Keratinocyte (primary cell): ENCODE measurements around the gene NHSL1. TPM values are rescaled to one million over a fixed set of nuclear protein-coding genes. Genes with fewer than 3 reads are reported as not detected.
A peak's percentile ranks its signal among the peaks of the same experiment; 100 is the strongest.

Experiments
- DNase-seq: peaks from one replicate; pipeline ENCODE4 v3.0.0-alpha.2; 2011; ENCODE audit warnings: low read depth, missing footprints, low spot score
- FAIRE-seq: peaks from 2 replicates; lab custom pipeline; 2011; peaks lifted over from hg19 to GRCh38; lab: Jason Lieb, UNC
- H2AFZ ChIP-seq: 2 replicates; pipeline ENCODE4 v1.6.0; 2012; ENCODE audit warnings: low read length, control low read depth, inconsistent platforms; ENCODE audit not compliant: control insufficient read depth
- H3K27ac ChIP-seq: 2 replicates; pipeline ENCODE4 v1.5.1; 2011; ENCODE audit warnings: low read length; ENCODE audit not compliant: control insufficient read depth, insufficient read depth
- H3K27me3 ChIP-seq: 3 replicates; pipeline ENCODE4 v1.6.0; 2011; ENCODE audit warnings: low read length; ENCODE audit not compliant: control insufficient read depth, insufficient read depth; ENCODE audit errors: extremely low read depth
- H3K36me3 ChIP-seq, 2 experiments: 2 replicates in 1 of 2; 3 replicates in 1 of 2; pipeline ENCODE4 v1.5.1; 2011; ENCODE audit warnings: low read length in 2 of 2, mild to moderate bottlenecking in 1 of 2; ENCODE audit not compliant: control insufficient read depth in 2 of 2, insufficient read depth in 2 of 2; ENCODE audit errors: extremely low read depth in 1 of 2
- H3K4me1 ChIP-seq: 3 replicates; pipeline ENCODE4 v1.5.1; 2011; ENCODE audit warnings: low read length; ENCODE audit not compliant: control insufficient read depth, insufficient read depth; ENCODE audit errors: extremely low read depth
- H3K4me2 ChIP-seq: 3 replicates; pipeline ENCODE4 v1.6.0; 2011; ENCODE audit warnings: low read depth, low read length; ENCODE audit not compliant: control insufficient read depth, insufficient read depth; ENCODE audit errors: extremely low read depth
- H3K4me3 ChIP-seq, 3 experiments: fragments of 200-600 bp in 1 of 3; sonication (generic) in 1 of 3; 2 replicates in 2 of 3; 3 replicates in 1 of 3; pipeline ENCODE4 v1.5.1; 2011 to 2016; ENCODE audit warnings: low read length in 3 of 3, mild to moderate bottlenecking in 3 of 3, control low read depth in 2 of 3, inconsistent platforms in 1 of 3, low read depth in 1 of 3, mixed read lengths in 1 of 3, mixed run types in 1 of 3, moderate library complexity in 1 of 3; ENCODE audit not compliant: control insufficient read depth in 2 of 3, insufficient read depth in 2 of 3; ENCODE audit errors: extremely low read depth in 1 of 3
- H3K79me2 ChIP-seq: 2 replicates; pipeline ENCODE4 v1.6.0; 2012; ENCODE audit warnings: low read length; ENCODE audit not compliant: control insufficient read depth, insufficient read depth
- H3K9ac ChIP-seq: 3 replicates; pipeline ENCODE4 v1.6.0; 2011; ENCODE audit warnings: low read length; ENCODE audit not compliant: control insufficient read depth, insufficient read depth; ENCODE audit errors: extremely low read depth
- H3K9me1 ChIP-seq: 3 replicates; pipeline ENCODE4 v1.6.0; 2011; ENCODE audit warnings: low read length; ENCODE audit not compliant: control insufficient read depth, insufficient read depth; ENCODE audit errors: extremely low read depth
- H3K9me3 ChIP-seq: 2 replicates; pipeline ENCODE4 v1.5.1; 2012; ENCODE audit warnings: low read depth, low read length; ENCODE audit not compliant: control insufficient read depth
- H4K20me1 ChIP-seq: 3 replicates; pipeline ENCODE4 v1.6.0; 2011; ENCODE audit warnings: low read length; ENCODE audit not compliant: control insufficient read depth, insufficient read depth; ENCODE audit errors: extremely low read depth
- CTCF ChIP-seq, 3 experiments: IDR thresholded peaks in 1 of 3; conservative IDR thresholded peaks in 1 of 3; optimal IDR thresholded peaks in 1 of 3; 2 replicates in 2 of 3; 3 replicates in 1 of 3; pipeline versions ENCODE3 to v1.5.1; 2011; ENCODE audit warnings: low read length in 3 of 3, mild to moderate bottlenecking in 3 of 3, moderate library complexity in 2 of 3, control low read depth in 1 of 3, inconsistent platforms in 1 of 3; ENCODE audit not compliant: insufficient read depth in 2 of 3; ENCODE audit errors: extremely low read depth in 1 of 3
- EZH2 ChIP-seq: IDR thresholded peaks from one replicate; pipeline ENCODE4 v1.6.1; 2012; ENCODE audit warnings: inconsistent platforms, mild to moderate bottlenecking, low read length, moderate library complexity
- dilution Hi-C: fragments of 300-500 bp; cut with MboI; formaldehyde crosslinking; loops from one replicate; pipeline ENCODE4 v1.7.0; 2020; ENCODE audit warnings: low sequenced_read_pairs; ENCODE audit not compliant: extremely low pct_ligation_motif_present
- polyA plus RNA-seq, 5 experiments: library from polyadenylated mRNA; depleted of rRNA in 3 of 5; stranded (reverse) in 3 of 5; stranded (forward) in 1 of 5; unstranded in 1 of 5; fragments of >200 nt; gene quantifications; 1 replicate in 1 of 5; 2 replicates in 3 of 5; 3 replicates in 1 of 5; pipeline versions ENCODE4 v1.2.1 to v1.2.3, GENCODE V29; 2011 to 2012; ENCODE audit warnings: missing spikeins in 2 of 5, low read depth in 1 of 5, low replicate concordance in 1 of 5

NHSL1 gene
- polyA plus RNA-seq, 1 donor (not counting 4 experiments of a cell fraction or from before 2014, with no cell fraction given) = 11.8 TPM

- Histone ChIP-seq H3K4me1 (no peaks in the 10 kb centered on the region), H3K79me2 (peaks cover 26% of the 10 kb centered on the region), H3K27ac (no peak overlapping the region), H3K4me2 (no peak overlapping the region), H3K4me3 (no peak overlapping the region), H2AFZ (no peak overlapping the region), H3K9me1 (no peaks in the 10 kb centered on the region), H3K9me3 (no peaks in the 10 kb centered on the region), H3K36me3 (no peaks in the 10 kb centered on the region), H3K9ac (no peak overlapping the region), H3K27me3 (no peaks in the 10 kb centered on the region), H4K20me1 (no peaks in the 10 kb centered on the region)
- DNase-seq (no peak), FAIRE-seq (no peak)
- no peak for TF ChIP-seq EZH2
- dilution Hi-C loops = no loop called here
Observed at GRCh38 chr6:138510093-138510492, 10.8 kb upstream of the NHSL1 start.

GRCh38 chr6:138509371-138509770 is 10.1 kb upstream of the NHSL1 start:
- dilution Hi-C loops = no loop called here
- Histone ChIP-seq H3K27me3 (no peaks in the 10 kb centered on the region), H3K4me2 (no peak overlapping the region), H3K4me1 (no peaks in the 10 kb centered on the region), H3K27ac (no peak overlapping the region), H3K9ac (no peak overlapping the region), H4K20me1 (no peaks in the 10 kb centered on the region), H3K4me3 (no peak overlapping the region), H3K9me3 (no peaks in the 10 kb centered on the region), H3K79me2 (peaks cover 22% of the 10 kb centered on the region), H3K36me3 (no peaks in the 10 kb centered on the region), H3K9me1 (no peaks in the 10 kb centered on the region), H2AFZ (no peak overlapping the region)
- FAIRE-seq (peak; percentile 89), DNase-seq (no peak)
- peak; percentile 52 to 80 (median 56) for TF ChIP-seq CTCF (optimal IDR thresholded peaks at IDR 0.05 in 1 of 3, IDR thresholded peaks at IDR 0.05 in 1 of 3, conservative IDR thresholded peaks at IDR 0.05 in 1 of 3; ENCODE audit: extremely low read depth in 1 of 3, insufficient read depth in 2 of 3, low read length in 3 of 3)
- TF ChIP-seq EZH2 = no peak

GRCh38 chr6:138508676-138508988 is 9.3 kb upstream of the NHSL1 start:
- Histone ChIP-seq H3K4me2 (no peak overlapping the region), H3K9ac (no peak overlapping the region), H3K36me3 (no peaks in the 10 kb centered on the region), H3K9me1 (no peaks in the 10 kb centered on the region), H3K4me3 (no peak overlapping the region), H3K9me3 (no peaks in the 10 kb centered on the region), H3K4me1 (no peaks in the 10 kb centered on the region), H3K27me3 (no peaks in the 10 kb centered on the region), H3K27ac (no peak overlapping the region), H2AFZ (no peak overlapping the region), H3K79me2 (peaks cover 22% of the 10 kb centered on the region), H4K20me1 (no peaks in the 10 kb centered on the region)
- TF ChIP-seq CTCF (optimal IDR thresholded peaks at IDR 0.05 in 1 of 3, IDR thresholded peaks at IDR 0.05 in 1 of 3, conservative IDR thresholded peaks at IDR 0.05 in 1 of 3; ENCODE audit: extremely low read depth in 1 of 3, insufficient read depth in 2 of 3, low read length in 3 of 3) = no peak
- TF ChIP-seq EZH2 = no peak
- DNase-seq (no peak), FAIRE-seq (no peak)
- dilution Hi-C loops = no loop called here
